ENCODE data around the gene UBAC2. TPM values are rescaled to one million over a fixed set of nuclear protein-coding genes. Genes with fewer than 3 reads are reported as not detected.

Gene UBAC2
- total RNA-seq, 2 experiments from 2014 or later: 26.8 to 28.5 TPM

GRCh38 chr13:99405966-99406365, 205.3 kb downstream of the UBAC2 start:
- no peaks in the 10 kb centered on the region for H3K36me3 ChIP-seq (ENCODE audit: insufficient read depth, low read length)
- H3K9me3 ChIP-seq (ENCODE audit: low read length): no peaks in the 10 kb centered on the region
- TF ChIP-seq CTCF (conservative IDR thresholded peaks at IDR 0.05; ENCODE audit: low read length) (no peak), EZH2phosphoT487 (IDR thresholded peaks at IDR 0.05; ENCODE audit: borderline replicate concordance, low read depth, low read length) (no peak)
- H3K27ac ChIP-seq (ENCODE audit: low read depth, low read length, poor library complexity, severe bottlenecking): no peak overlapping the region
- H3K4me1 ChIP-seq (ENCODE audit: insufficient read depth, low read length, poor library complexity, severe bottlenecking): no peaks in the 10 kb centered on the region
- no peaks in the 10 kb centered on the region for H3K79me2 ChIP-seq (ENCODE audit: insufficient read depth, low read depth, low read length)
- POLR2A ChIA-PET: no interaction called here
- DNase-seq (ENCODE audit: low spot score): no peak
- no peak overlapping the region for H2AFZ ChIP-seq (ENCODE audit: low read length)
- H4K20me1 ChIP-seq (ENCODE audit: insufficient read depth, low read length): no peaks in the 10 kb centered on the region
- no peak overlapping the region for H3K4me2 ChIP-seq (ENCODE audit: low read length)
- no TSS peak for BruUV-seq (replicated peaks)
- CTCF ChIA-PET (ENCODE audit: unreplicated experiment): no interaction called here
- intact Hi-C loops (cut with micrococcal nuclease; ENCODE audit: unreplicated experiment): no loop called here
- no peaks in the 10 kb centered on the region for H3K9me2 ChIP-seq (ENCODE audit: insufficient read depth, low read length)
- no peak overlapping the region for H3K4me3 ChIP-seq (ENCODE audit: low read depth, low read length, poor library complexity, severe bottlenecking)

DNA sequence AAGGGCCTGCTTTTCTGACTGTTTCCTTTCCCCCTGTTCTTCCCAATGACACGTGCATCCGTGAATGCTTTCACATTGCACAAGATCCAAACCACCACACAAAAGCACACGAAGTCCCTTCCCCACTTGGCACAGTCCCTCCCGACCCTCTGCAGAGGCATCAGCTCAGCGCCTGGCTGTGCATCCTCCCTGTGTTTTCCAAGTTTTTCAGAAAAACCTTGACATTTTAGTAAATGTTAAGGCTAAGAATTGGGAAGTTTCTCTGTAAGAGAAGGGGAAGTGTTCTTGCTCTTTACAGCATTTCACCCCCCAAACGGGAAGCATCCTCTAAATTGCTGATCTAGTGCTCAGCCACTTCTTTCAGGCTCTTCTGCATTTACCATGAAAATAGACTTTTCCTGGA, 206.1 kb downstream of the UBAC2 start:
- POLR2A ChIA-PET: no interaction called here
- no peak overlapping the region for H2AFZ ChIP-seq (ENCODE audit: low read length)
- CTCF ChIA-PET (ENCODE audit: unreplicated experiment): no interaction called here
- intact Hi-C loops (cut with micrococcal nuclease; ENCODE audit: unreplicated experiment): no loop called here
- H3K4me2 ChIP-seq (ENCODE audit: low read length): no peak overlapping the region
- TF ChIP-seq CTCF (conservative IDR thresholded peaks at IDR 0.05; ENCODE audit: low read length): no peak
- no peak for TF ChIP-seq EZH2phosphoT487 (IDR thresholded peaks at IDR 0.05; ENCODE audit: borderline replicate concordance, low read depth, low read length)
- no peak overlapping the region for H3K27ac ChIP-seq (ENCODE audit: low read depth, low read length, poor library complexity, severe bottlenecking)
- no peaks in the 10 kb centered on the region for H4K20me1 ChIP-seq (ENCODE audit: insufficient read depth, low read length)
- no peaks in the 10 kb centered on the region for H3K36me3 ChIP-seq (ENCODE audit: insufficient read depth, low read length)
- DNase-seq (ENCODE audit: low spot score): no peak
- H3K4me3 ChIP-seq (ENCODE audit: low read depth, low read length, poor library complexity, severe bottlenecking): no peak overlapping the region
- no peaks in the 10 kb centered on the region for H3K79me2 ChIP-seq (ENCODE audit: insufficient read depth, low read depth, low read length)
- H3K9me2 ChIP-seq (ENCODE audit: insufficient read depth, low read length): no peaks in the 10 kb centered on the region
- BruUV-seq (replicated peaks): no TSS peak
- H3K9me3 ChIP-seq (ENCODE audit: low read length): no peaks in the 10 kb centered on the region
- no peaks in the 10 kb centered on the region for H3K4me1 ChIP-seq (ENCODE audit: insufficient read depth, low read length, poor library complexity, severe bottlenecking)

DNA sequence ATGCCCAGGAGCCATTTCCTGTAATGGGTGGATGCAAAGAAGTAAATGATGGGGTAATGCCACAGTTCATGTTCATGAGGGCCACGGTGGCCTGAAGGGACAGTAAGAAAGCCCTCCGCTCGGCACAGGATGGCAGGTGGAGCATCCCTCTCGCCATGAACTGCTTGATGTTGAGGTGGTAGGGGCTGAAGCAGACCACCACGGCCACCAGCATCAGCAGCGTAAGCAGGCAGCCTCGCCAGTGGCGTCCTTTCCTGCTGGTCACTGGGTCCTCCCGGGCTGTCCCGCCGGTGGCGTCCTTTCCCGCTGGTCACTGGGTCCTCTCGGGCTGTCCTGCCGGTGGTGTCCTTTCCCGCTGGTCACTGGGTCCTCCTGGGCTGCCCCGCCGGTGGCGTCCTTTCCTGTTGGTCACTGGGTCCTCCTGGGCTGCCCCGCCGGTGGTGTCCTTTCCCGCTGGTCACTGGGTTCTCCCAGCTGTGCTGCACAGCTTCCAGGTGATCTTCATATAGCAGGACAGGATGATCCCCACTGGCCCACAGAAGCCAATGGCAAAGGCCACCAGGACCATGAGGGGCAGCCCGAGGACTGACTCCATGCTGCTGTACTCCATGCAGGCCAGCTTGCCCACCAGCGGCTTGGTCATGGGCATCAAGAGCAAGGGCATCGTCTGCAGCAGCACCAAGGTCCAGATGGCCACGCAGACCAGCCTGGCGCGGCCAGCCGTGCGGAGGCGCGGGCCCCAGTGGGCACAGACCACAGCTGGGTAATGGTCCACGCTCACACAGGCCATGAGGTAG, 207.4 kb downstream of the UBAC2 start:
- ChIA-PET CTCF (ENCODE audit: unreplicated experiment) (no interaction called here), POLR2A (no interaction called here)
- no TSS peak for BruUV-seq (replicated peaks)

More for the DNA sequence above, 207.4 kb downstream of the UBAC2 start:
- Histone ChIP-seq H3K9me2 (ENCODE audit: insufficient read depth, low read length) (no peaks in the 10 kb centered on the region), H3K9me3 (ENCODE audit: low read length) (no peaks in the 10 kb centered on the region), H4K20me1 (ENCODE audit: insufficient read depth, low read length) (no peaks in the 10 kb centered on the region), H2AFZ (ENCODE audit: low read length) (no peak overlapping the region), H3K4me1 (ENCODE audit: insufficient read depth, low read length, poor library complexity, severe bottlenecking) (no peaks in the 10 kb centered on the region), H3K79me2 (ENCODE audit: insufficient read depth, low read depth, low read length) (no peaks in the 10 kb centered on the region), H3K4me3 (ENCODE audit: low read depth, low read length, poor library complexity, severe bottlenecking) (no peak overlapping the region), H3K36me3 (ENCODE audit: insufficient read depth, low read length) (no peaks in the 10 kb centered on the region), H3K27ac (ENCODE audit: low read depth, low read length, poor library complexity, severe bottlenecking) (no peak overlapping the region), H3K4me2 (ENCODE audit: low read length) (no peak overlapping the region)
- DNase-seq (ENCODE audit: low spot score): no peak
- no peak for TF ChIP-seq CTCF (conservative IDR thresholded peaks at IDR 0.05; ENCODE audit: low read length)
- TF ChIP-seq EZH2phosphoT487 (IDR thresholded peaks at IDR 0.05; ENCODE audit: borderline replicate concordance, low read depth, low read length): no peak
- intact Hi-C loops (cut with micrococcal nuclease; ENCODE audit: unreplicated experiment): no loop called here

Data from OCI-LY7 (cell line).